Measurements from ENCODE around the gene SIPA1L2. TPM values are rescaled to one million over a fixed set of nuclear protein-coding genes. Genes with fewer than 3 reads are reported as not detected.

The SIPA1L2 gene, protein sequence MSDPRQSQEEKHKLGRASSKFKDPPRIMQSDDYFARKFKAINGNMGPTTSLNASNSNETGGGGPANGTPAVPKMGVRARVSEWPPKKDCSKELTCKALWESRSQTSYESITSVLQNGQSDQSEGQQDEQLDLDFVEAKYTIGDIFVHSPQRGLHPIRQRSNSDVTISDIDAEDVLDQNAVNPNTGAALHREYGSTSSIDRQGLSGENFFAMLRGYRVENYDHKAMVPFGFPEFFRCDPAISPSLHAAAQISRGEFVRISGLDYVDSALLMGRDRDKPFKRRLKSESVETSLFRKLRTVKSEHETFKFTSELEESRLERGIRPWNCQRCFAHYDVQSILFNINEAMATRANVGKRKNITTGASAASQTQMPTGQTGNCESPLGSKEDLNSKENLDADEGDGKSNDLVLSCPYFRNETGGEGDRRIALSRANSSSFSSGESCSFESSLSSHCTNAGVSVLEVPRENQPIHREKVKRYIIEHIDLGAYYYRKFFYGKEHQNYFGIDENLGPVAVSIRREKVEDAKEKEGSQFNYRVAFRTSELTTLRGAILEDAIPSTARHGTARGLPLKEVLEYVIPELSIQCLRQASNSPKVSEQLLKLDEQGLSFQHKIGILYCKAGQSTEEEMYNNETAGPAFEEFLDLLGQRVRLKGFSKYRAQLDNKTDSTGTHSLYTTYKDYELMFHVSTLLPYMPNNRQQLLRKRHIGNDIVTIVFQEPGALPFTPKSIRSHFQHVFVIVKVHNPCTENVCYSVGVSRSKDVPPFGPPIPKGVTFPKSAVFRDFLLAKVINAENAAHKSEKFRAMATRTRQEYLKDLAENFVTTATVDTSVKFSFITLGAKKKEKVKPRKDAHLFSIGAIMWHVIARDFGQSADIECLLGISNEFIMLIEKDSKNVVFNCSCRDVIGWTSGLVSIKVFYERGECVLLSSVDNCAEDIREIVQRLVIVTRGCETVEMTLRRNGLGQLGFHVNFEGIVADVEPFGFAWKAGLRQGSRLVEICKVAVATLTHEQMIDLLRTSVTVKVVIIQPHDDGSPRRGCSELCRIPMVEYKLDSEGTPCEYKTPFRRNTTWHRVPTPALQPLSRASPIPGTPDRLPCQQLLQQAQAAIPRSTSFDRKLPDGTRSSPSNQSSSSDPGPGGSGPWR (N-terminal part only)
- total RNA-seq = 0.13 and 0.20 TPM in 2 replicates

DNA sequence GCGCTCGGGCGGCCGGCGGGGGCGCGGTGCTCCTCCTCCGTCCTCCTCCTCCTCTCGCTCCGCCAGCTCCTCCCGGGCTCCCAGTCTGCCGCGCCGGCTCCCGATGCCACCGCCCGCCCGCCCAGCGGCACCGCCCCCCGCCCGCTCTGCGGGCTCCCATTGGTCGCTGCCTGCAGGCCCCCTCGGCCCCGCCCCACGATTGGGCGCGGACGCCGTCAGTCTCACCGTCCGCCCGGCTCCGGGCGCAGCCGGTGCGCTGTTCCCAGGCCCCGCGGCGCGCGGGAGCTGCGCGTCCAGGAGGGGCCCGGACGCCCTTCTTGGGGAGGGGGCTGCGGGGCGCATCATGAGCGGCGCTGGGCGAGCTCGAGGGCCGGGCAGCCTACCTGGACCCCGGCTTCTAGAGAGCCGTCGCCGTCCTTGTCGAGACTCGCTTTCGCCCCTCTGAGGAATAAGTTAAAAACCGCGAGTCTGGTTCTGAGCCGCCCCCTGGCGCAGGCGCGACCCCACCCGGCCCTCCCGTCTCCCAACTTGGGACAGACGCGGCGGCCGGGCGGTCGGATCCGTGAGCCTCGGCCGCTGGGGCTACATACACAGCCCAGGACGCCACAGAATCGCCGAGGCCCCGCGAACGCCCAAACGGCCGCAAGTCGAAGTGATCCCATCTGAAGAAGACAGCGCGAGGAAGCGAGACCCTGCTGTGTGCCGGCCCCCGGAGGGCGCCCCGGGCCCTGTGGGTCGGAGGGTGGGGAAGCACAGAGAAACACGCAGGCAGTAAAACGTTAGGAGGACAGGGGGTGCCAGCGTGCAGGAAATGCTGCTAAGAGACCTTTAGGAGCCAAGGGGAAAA is at the start of gene SIPA1L2:
TSS of gene SIPA1L2 (minus strand) at position 87 of the 847 bp plus-strand sequence. CDS start 114,794 bp downstream, outside the sequence.
- Mint-ChIP-seq H3K27ac (no peak within 1 kb of the TSS), H3K36me3 (ENCODE audit: low read depth) (no peaks in the 10 kb centered on the region), H3K4me1 (peaks cover 10% of the 10 kb centered on the region), H3K4me3 (peak within 1 kb of the TSS; percentile 83), H3K27me3 (peaks cover 42% of the 10 kb centered on the region), H3K9me3 (no peaks in the 10 kb centered on the region)
- ChIA-PET POLR2A (no interaction called here), CTCF (no interaction called here)
- intact Hi-C loops (cut with micrococcal nuclease) = loop anchor here (2.0 to 10.0 kb wide), 3 partner anchors 321 to 763 kb away; partner anchors contain the start of gene NTPCR
- DNase-seq = peak; percentile 84
- TF ChIP-seq, protein P1, sequence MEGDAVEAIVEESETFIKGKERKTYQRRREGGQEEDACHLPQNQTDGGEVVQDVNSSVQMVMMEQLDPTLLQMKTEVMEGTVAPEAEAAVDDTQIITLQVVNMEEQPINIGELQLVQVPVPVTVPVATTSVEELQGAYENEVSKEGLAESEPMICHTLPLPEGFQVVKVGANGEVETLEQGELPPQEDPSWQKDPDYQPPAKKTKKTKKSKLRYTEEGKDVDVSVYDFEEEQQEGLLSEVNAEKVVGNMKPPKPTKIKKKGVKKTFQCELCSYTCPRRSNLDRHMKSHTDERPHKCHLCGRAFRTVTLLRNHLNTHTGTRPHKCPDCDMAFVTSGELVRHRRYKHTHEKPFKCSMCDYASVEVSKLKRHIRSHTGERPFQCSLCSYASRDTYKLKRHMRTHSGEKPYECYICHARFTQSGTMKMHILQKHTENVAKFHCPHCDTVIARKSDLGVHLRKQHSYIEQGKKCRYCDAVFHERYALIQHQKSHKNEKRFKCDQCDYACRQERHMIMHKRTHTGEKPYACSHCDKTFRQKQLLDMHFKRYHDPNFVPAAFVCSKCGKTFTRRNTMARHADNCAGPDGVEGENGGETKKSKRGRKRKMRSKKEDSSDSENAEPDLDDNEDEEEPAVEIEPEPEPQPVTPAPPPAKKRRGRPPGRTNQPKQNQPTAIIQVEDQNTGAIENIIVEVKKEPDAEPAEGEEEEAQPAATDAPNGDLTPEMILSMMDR (IDR thresholded peaks at IDR 0.05) = no peak
- ATAC-seq (ENCODE audit: low read depth) = peak; percentile 98

- ChIA-PET CTCF (no interaction called here), POLR2A (no interaction called here)
- Mint-ChIP-seq H3K4me1 (no peaks in the 10 kb centered on the region), H3K27me3 (peaks cover 3% of the 10 kb centered on the region), H3K4me3 (no peak overlapping the region), H3K36me3 (ENCODE audit: low read depth) (no peaks in the 10 kb centered on the region), H3K9me3 (no peaks in the 10 kb centered on the region), H3K27ac (no peak overlapping the region)
- TF ChIP-seq, protein P1 (IDR thresholded peaks at IDR 0.05) = no peak
- no peak for DNase-seq
- intact Hi-C loops (cut with micrococcal nuclease) = no loop called here
- ATAC-seq (ENCODE audit: low read depth) = no peak
Measured at GRCh38 chr1:232678185-232678886, 48.4 kb upstream of the SIPA1L2 start.

- ATAC-seq (ENCODE audit: low read depth) = no peak
- Mint-ChIP-seq H3K36me3 (ENCODE audit: low read depth) (no peaks in the 10 kb centered on the region), H3K4me1 (peaks cover 2% of the 10 kb centered on the region), H3K4me3 (no peak overlapping the region), H3K9me3 (no peaks in the 10 kb centered on the region), H3K27ac (no peak overlapping the region), H3K27me3 (peaks cover 5% of the 10 kb centered on the region)
- TF ChIP-seq, protein P1 (IDR thresholded peaks at IDR 0.05) = no peak
- intact Hi-C loops (cut with micrococcal nuclease) = no loop called here
- no peak for DNase-seq
- ChIA-PET CTCF (no interaction called here), POLR2A (no interaction called here)
Measured at GRCh38 chr1:232676307-232676706, 46.4 kb upstream of the SIPA1L2 start.

DNA sequence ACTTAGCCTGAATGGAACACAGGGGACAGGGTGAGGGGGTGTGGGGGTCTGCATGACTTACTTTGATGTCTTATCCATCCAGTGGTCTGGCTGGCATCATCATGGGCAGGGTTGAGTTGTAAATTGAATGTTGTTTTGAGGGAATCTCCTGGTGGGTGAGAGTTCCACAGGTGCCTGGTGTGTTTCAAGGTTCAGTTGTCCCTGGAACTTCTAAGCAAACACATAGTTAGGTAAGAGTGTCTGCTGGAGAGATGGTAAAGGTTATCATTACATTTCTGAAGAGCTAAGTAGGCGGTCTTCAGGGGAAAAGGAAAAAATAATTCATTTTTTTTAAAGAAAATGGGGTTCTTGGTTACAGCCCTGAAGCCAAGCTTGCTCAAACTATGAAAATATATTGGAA is 46.0 kb upstream of the SIPA1L2 start:
- H3K27ac Mint-ChIP-seq = no peak overlapping the region
- H3K4me1 Mint-ChIP-seq = peaks cover 2% of the 10 kb centered on the region
- ATAC-seq (ENCODE audit: low read depth) (no peak), DNase-seq (no peak)
- TF ChIP-seq, protein P1 (IDR thresholded peaks at IDR 0.05) = no peak
- ChIA-PET CTCF (no interaction called here), POLR2A (no interaction called here)
- H3K36me3 Mint-ChIP-seq (ENCODE audit: low read depth) = no peaks in the 10 kb centered on the region
- intact Hi-C loops (cut with micrococcal nuclease) = no loop called here
- peaks cover 5% of the 10 kb centered on the region for H3K27me3 Mint-ChIP-seq
- H3K4me3 Mint-ChIP-seq = no peak overlapping the region
- no peaks in the 10 kb centered on the region for H3K9me3 Mint-ChIP-seq
